ENCODE results near the gene MYD88. TPM values are rescaled to one million over a fixed set of nuclear protein-coding genes. Genes with fewer than 3 reads are reported as not detected.

MYD88 gene
- polyA plus RNA-seq, 1 donor from 2014 or later, result 0.14 TPM

DNA sequence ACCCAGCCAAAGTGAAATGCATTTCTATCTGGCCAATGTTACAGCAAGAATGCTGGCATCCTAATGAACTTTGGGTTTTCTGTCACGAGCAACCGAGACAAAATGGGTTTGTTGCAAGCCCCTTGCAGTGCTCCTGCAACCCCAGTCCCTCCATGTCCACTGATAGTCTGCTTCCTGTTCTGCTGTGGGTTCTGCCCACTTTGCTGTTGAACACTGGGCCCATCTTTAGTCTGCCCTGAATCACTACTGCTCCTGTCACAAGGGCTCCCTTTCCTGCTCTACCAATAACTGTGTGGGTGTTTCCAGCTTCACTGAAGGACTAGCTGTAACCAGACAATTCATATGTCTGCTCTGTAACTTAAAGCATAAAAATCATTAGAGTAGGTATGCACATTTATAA lies 14.1 kb downstream of the MYD88 start:
- Histone ChIP-seq H3K9me2 (ENCODE audit: insufficient read depth, low read length) (no peaks in the 10 kb centered on the region), H3K79me2 (replicated peaks; ENCODE audit: insufficient read depth, low read length) (no peaks in the 10 kb centered on the region), H3K9me3 (ENCODE audit: low read length) (no peaks in the 10 kb centered on the region), H2AFZ (ENCODE audit: low read depth, low read length) (no peak overlapping the region), H3K36me3 (ENCODE audit: insufficient read depth, low read length) (no peaks in the 10 kb centered on the region), H3K4me3 (ENCODE audit: low read length) (no peak overlapping the region), H3F3A (ENCODE audit: insufficient read depth, low read length, poor library complexity, severe bottlenecking) (no peaks in the 10 kb centered on the region), H3K27ac (ENCODE audit: low read length) (no peak overlapping the region), H4K20me1 (ENCODE audit: insufficient read depth) (no peaks in the 10 kb centered on the region), H3K27me3 (ENCODE audit: insufficient read depth, low read depth, low read length) (no peaks in the 10 kb centered on the region), H3K4me2 (ENCODE audit: low read length) (no peak overlapping the region), H3K9ac (ENCODE audit: low read length) (no peak overlapping the region)
- TF ChIP-seq RAD21 (conservative IDR thresholded peaks at IDR 0.05), result no peak
- no peak for TF ChIP-seq POLR2AphosphoS5 (IDR thresholded peaks at IDR 0.05)
- TF ChIP-seq SMC3 (conservative IDR thresholded peaks at IDR 0.05; ENCODE audit: poor library complexity), result no peak
- no peak for TF ChIP-seq MXI1 (conservative IDR thresholded peaks at IDR 0.05; ENCODE audit: poor library complexity, severe bottlenecking)
- no peak for TF ChIP-seq TAF1 (IDR thresholded peaks at IDR 0.05; ENCODE audit: low read depth)
- no peak for TF ChIP-seq EP300 (conservative IDR thresholded peaks at IDR 0.05; ENCODE audit: poor library complexity, severe bottlenecking)
- TF ChIP-seq, protein P1, sequence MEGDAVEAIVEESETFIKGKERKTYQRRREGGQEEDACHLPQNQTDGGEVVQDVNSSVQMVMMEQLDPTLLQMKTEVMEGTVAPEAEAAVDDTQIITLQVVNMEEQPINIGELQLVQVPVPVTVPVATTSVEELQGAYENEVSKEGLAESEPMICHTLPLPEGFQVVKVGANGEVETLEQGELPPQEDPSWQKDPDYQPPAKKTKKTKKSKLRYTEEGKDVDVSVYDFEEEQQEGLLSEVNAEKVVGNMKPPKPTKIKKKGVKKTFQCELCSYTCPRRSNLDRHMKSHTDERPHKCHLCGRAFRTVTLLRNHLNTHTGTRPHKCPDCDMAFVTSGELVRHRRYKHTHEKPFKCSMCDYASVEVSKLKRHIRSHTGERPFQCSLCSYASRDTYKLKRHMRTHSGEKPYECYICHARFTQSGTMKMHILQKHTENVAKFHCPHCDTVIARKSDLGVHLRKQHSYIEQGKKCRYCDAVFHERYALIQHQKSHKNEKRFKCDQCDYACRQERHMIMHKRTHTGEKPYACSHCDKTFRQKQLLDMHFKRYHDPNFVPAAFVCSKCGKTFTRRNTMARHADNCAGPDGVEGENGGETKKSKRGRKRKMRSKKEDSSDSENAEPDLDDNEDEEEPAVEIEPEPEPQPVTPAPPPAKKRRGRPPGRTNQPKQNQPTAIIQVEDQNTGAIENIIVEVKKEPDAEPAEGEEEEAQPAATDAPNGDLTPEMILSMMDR (IDR thresholded peaks at IDR 0.05; ENCODE audit: poor library complexity, severe bottlenecking), result no peak
- TF ChIP-seq EZH2 (IDR thresholded peaks at IDR 0.05; ENCODE audit: borderline replicate concordance, insufficient read depth, low read length, poor library complexity, severe bottlenecking), result no peak
- TF ChIP-seq, protein P2, sequence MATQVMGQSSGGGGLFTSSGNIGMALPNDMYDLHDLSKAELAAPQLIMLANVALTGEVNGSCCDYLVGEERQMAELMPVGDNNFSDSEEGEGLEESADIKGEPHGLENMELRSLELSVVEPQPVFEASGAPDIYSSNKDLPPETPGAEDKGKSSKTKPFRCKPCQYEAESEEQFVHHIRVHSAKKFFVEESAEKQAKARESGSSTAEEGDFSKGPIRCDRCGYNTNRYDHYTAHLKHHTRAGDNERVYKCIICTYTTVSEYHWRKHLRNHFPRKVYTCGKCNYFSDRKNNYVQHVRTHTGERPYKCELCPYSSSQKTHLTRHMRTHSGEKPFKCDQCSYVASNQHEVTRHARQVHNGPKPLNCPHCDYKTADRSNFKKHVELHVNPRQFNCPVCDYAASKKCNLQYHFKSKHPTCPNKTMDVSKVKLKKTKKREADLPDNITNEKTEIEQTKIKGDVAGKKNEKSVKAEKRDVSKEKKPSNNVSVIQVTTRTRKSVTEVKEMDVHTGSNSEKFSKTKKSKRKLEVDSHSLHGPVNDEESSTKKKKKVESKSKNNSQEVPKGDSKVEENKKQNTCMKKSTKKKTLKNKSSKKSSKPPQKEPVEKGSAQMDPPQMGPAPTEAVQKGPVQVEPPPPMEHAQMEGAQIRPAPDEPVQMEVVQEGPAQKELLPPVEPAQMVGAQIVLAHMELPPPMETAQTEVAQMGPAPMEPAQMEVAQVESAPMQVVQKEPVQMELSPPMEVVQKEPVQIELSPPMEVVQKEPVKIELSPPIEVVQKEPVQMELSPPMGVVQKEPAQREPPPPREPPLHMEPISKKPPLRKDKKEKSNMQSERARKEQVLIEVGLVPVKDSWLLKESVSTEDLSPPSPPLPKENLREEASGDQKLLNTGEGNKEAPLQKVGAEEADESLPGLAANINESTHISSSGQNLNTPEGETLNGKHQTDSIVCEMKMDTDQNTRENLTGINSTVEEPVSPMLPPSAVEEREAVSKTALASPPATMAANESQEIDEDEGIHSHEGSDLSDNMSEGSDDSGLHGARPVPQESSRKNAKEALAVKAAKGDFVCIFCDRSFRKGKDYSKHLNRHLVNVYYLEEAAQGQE (IDR thresholded peaks at IDR 0.05; ENCODE audit: borderline replicate concordance), result no peak

DNA sequence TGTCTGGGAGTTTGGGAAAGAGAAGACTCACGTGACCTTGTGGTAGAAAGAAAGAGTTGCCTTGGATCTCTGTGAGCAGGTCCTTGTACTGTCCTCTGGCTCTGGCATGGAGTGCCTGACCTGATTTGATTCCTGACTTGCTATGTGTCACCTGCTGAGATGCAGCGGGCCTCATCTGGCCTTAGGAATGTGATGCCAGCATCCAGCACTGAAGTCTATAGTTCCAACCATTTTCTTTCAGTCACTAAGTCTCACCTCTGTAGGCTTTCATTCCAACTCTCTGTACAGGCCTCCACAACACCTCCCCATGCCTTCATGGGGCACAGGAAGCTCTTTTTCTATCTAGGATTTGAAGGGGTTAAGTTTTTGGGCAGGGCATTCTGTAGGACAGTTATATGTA lies 14.8 kb downstream of the MYD88 start:
- no peak overlapping the region for H3K4me2 ChIP-seq (ENCODE audit: low read length)
- H3K36me3 ChIP-seq (ENCODE audit: insufficient read depth, low read length), result no peaks in the 10 kb centered on the region
- no peaks in the 10 kb centered on the region for H3K79me2 ChIP-seq (replicated peaks; ENCODE audit: insufficient read depth, low read length)
- H4K20me1 ChIP-seq (ENCODE audit: insufficient read depth), result no peaks in the 10 kb centered on the region
- H3K9ac ChIP-seq (ENCODE audit: low read length), result no peak overlapping the region
- no peaks in the 10 kb centered on the region for H3F3A ChIP-seq (ENCODE audit: insufficient read depth, low read length, poor library complexity, severe bottlenecking)
- H3K9me3 ChIP-seq (ENCODE audit: low read length), result no peaks in the 10 kb centered on the region
- no peaks in the 10 kb centered on the region for H3K9me2 ChIP-seq (ENCODE audit: insufficient read depth, low read length)
- H3K27ac ChIP-seq (ENCODE audit: low read length), result no peak overlapping the region
- no peak overlapping the region for H2AFZ ChIP-seq (ENCODE audit: low read depth, low read length)
- no peak for TF ChIP-seq SMC3 (conservative IDR thresholded peaks at IDR 0.05; ENCODE audit: poor library complexity)
- TF ChIP-seq, protein P2 (IDR thresholded peaks at IDR 0.05; ENCODE audit: borderline replicate concordance), result no peak
- TF ChIP-seq MXI1 (conservative IDR thresholded peaks at IDR 0.05; ENCODE audit: poor library complexity, severe bottlenecking), result no peak
- no peak for TF ChIP-seq EZH2 (IDR thresholded peaks at IDR 0.05; ENCODE audit: borderline replicate concordance, insufficient read depth, low read length, poor library complexity, severe bottlenecking)
- no peak for TF ChIP-seq POLR2AphosphoS5 (IDR thresholded peaks at IDR 0.05)
- no peak for TF ChIP-seq TAF1 (IDR thresholded peaks at IDR 0.05; ENCODE audit: low read depth)
- TF ChIP-seq, protein P1 (IDR thresholded peaks at IDR 0.05; ENCODE audit: poor library complexity, severe bottlenecking), result no peak
- no peak for TF ChIP-seq RAD21 (conservative IDR thresholded peaks at IDR 0.05)
- no peak for TF ChIP-seq EP300 (conservative IDR thresholded peaks at IDR 0.05; ENCODE audit: poor library complexity, severe bottlenecking)
- H3K27me3 ChIP-seq (ENCODE audit: insufficient read depth, low read depth, low read length), result no peaks in the 10 kb centered on the region
- H3K4me3 ChIP-seq (ENCODE audit: low read length), result no peak overlapping the region

Measured in neural cell (in vitro differentiated cells).